GM12878 (cell line): ENCODE results near the gene JHY. TPM values are rescaled to one million over a fixed set of nuclear protein-coding genes. Genes with fewer than 3 reads are reported as not detected.

Source experiments
- ATAC-seq: fragments of 200-7000 bp; cut with Tn5 transposase; 3 replicates; pipeline ENCODE4 v1.9.1; 2020; ENCODE audit warnings: mild to moderate bottlenecking, moderate library complexity
- BruUV-seq: library from RNA; stranded (reverse); fragments of 400-500 nt; replicated peaks from 2 replicates; lab custom pipeline; 2021; lab: Mats Ljungman, UMichigan
- CTCF ChIA-PET: fragments of 300-600 bp; sonication (Branson Sonifier 250); formaldehyde crosslinking; extraction: SDS; loops from one replicate; lab custom pipeline; 2021; ENCODE audit warnings: inconsistent platforms; lab: Yijun Ruan, JAX
- POLR2A ChIA-PET: fragments of 350-600 bp; formaldehyde crosslinking; extraction: SDS; loops from one replicate; lab custom pipeline; 2021; ENCODE audit warnings: inconsistent platforms; lab: Charles Lee
- RAD21 ChIA-PET: fragments of 300-600 bp; sonication (Branson Sonifier 250); formaldehyde crosslinking; loops from one replicate; lab custom pipeline; 2023; ENCODE audit warnings: antibody characterized with exemption; ENCODE audit not compliant: unreplicated experiment; lab: Charles Lee
- SMC1A ChIA-PET: fragments of 300-600 bp; sonication (Branson Sonifier 250); formaldehyde crosslinking; loops from one replicate; lab custom pipeline; 2023; ENCODE audit not compliant: unreplicated experiment, uncharacterized antibody; lab: Charles Lee
- DNase-seq: peaks from one replicate; pipeline ENCODE4 v3.0.0-alpha.2; 2011; ENCODE audit warnings: low read depth, low spot score
- FAIRE-seq: peaks from 3 replicates; lab custom pipeline; 2011; peaks lifted over from hg19 to GRCh38; lab: Jason Lieb, UNC
- H2AFZ ChIP-seq: 2 replicates; pipeline ENCODE4 v1.6.0; 2011; ENCODE audit warnings: low read depth, low read length, control low read depth; ENCODE audit not compliant: control insufficient read depth
- H3K27ac ChIP-seq: 2 replicates; pipeline ENCODE4 v1.5.1; 2011; ENCODE audit warnings: control low read depth; ENCODE audit not compliant: control insufficient read depth, insufficient read depth
- H3K27me3 ChIP-seq, 2 experiments: replicated peaks in 1 of 2; 2 replicates each; pipeline versions ENCODE4 v1.6.0 to v1.6.1; 2011; ENCODE audit warnings: low read length in 1 of 2; ENCODE audit not compliant: control insufficient read depth in 2 of 2, insufficient read depth in 2 of 2
- H3K36me3 ChIP-seq, 2 experiments: 2 replicates each; pipeline ENCODE4 v1.5.1; 2011; ENCODE audit warnings: low read length in 1 of 2; ENCODE audit not compliant: control insufficient read depth in 2 of 2, insufficient read depth in 2 of 2
- H3K4me1 ChIP-seq: 2 replicates; pipeline ENCODE4 v1.6.1; 2011; ENCODE audit warnings: mild to moderate bottlenecking, low read length, moderate library complexity, mixed read lengths; ENCODE audit not compliant: control insufficient read depth, insufficient read depth
- H3K4me2 ChIP-seq: 2 replicates; pipeline ENCODE4 v1.6.0; 2011; ENCODE audit warnings: control low read depth; ENCODE audit not compliant: control insufficient read depth, insufficient read depth
- H3K4me3 ChIP-seq: fragments of 200-600 bp; sonication (generic); 2 replicates; pipeline ENCODE4 v1.5.1; 2016
- H3K79me2 ChIP-seq: 2 replicates; pipeline ENCODE4 v1.6.0; 2011; ENCODE audit warnings: low read length; ENCODE audit not compliant: control insufficient read depth, insufficient read depth
- H3K9ac ChIP-seq: 2 replicates; pipeline ENCODE4 v1.8.0; 2011; ENCODE audit warnings: low read length, control low read depth, mixed read lengths; ENCODE audit not compliant: control insufficient read depth, insufficient read depth
- H3K9me3 ChIP-seq: replicated peaks from 3 replicates; pipeline ENCODE4 v1.5.1; 2011; ENCODE audit warnings: mild to moderate bottlenecking, low read length; ENCODE audit not compliant: control insufficient read depth, insufficient read depth
- H4K20me1 ChIP-seq: 2 replicates; pipeline ENCODE4 v1.6.0; 2011; ENCODE audit not compliant: control insufficient read depth, insufficient read depth
- ATF7 ChIP-seq: fragments of 450-650 bp; IDR thresholded peaks from 2 replicates; pipeline ENCODE4 v1.6.1; 2016; ENCODE audit warnings: low read depth, mild to moderate bottlenecking
- EP300 ChIP-seq, 2 experiments: fragments of 150-350 bp in 1 of 2; IDR thresholded peaks; 2 replicates each; pipeline ENCODE4 v1.6.1; 2011 to 2012; ENCODE audit warnings: low read depth in 2 of 2, low read length in 2 of 2, borderline replicate concordance in 1 of 2, improper control_type of control experiment in 1 of 2, inconsistent platforms in 1 of 2; ENCODE audit not compliant: control insufficient read depth in 1 of 2
- GATAD2B ChIP-seq: fragments of 450-650 bp; conservative IDR thresholded peaks from 2 replicates; pipeline ENCODE4 v1.6.1; 2017; ENCODE audit warnings: low read depth, mild to moderate bottlenecking, moderate library complexity
- IKZF1 ChIP-seq: fragments of 450-650 bp; conservative IDR thresholded peaks from 2 replicates; pipeline ENCODE4 v1.6.1; 2017; ENCODE audit warnings: antibody characterized with exemption, mild to moderate bottlenecking
- IKZF2 ChIP-seq, 2 experiments: fragments of 450-650 bp; IDR thresholded peaks; 2 replicates each; pipeline ENCODE4 v1.6.1; 2017; ENCODE audit warnings: mild to moderate bottlenecking in 2 of 2, moderate library complexity in 2 of 2
- IRF4 ChIP-seq: IDR thresholded peaks from 2 replicates; pipeline ENCODE4 v1.6.1; 2011; ENCODE audit warnings: low read depth, low read length
- KDM1A ChIP-seq: fragments of 200-600 bp; sonication (generic); IDR thresholded peaks from 2 replicates; pipeline ENCODE4 v1.6.1; 2016; ENCODE audit warnings: borderline replicate concordance
- MEF2B ChIP-seq: fragments of 450-650 bp; IDR thresholded peaks from 2 replicates; pipeline ENCODE4 v1.6.1; 2018; ENCODE audit warnings: mild to moderate bottlenecking, moderate library complexity; ENCODE audit not compliant: partially characterized antibody, poor library complexity, severe bottlenecking
- MTA2 ChIP-seq: fragments of 450-650 bp; IDR thresholded peaks from 2 replicates; pipeline ENCODE4 v1.6.1; 2016; ENCODE audit warnings: low read depth, mild to moderate bottlenecking, moderate library complexity
- NBN ChIP-seq: fragments of 450-650 bp; IDR thresholded peaks from 2 replicates; pipeline ENCODE4 v1.6.1; 2016
- NR2C1 ChIP-seq: fragments of 450-650 bp; IDR thresholded peaks from 2 replicates; pipeline ENCODE4 v1.6.1; 2017; ENCODE audit warnings: antibody characterized with exemption, mild to moderate bottlenecking, moderate library complexity
- PKNOX1 ChIP-seq: fragments of 450-650 bp; IDR thresholded peaks from 2 replicates; pipeline ENCODE4 v1.6.1; 2016; ENCODE audit warnings: mild to moderate bottlenecking
- REST ChIP-seq: IDR thresholded peaks from 2 replicates; pipeline ENCODE4 v1.6.1; 2012; ENCODE audit warnings: mild to moderate bottlenecking, low read depth, low read length
- SMAD1 ChIP-seq: fragments of 450-650 bp; IDR thresholded peaks from 2 replicates; pipeline ENCODE4 v1.6.1; 2018; ENCODE audit warnings: mild to moderate bottlenecking, low read depth; ENCODE audit not compliant: partially characterized antibody
- USF1 ChIP-seq: IDR thresholded peaks from 2 replicates; pipeline ENCODE4 v1.6.1; 2011; ENCODE audit warnings: borderline replicate concordance, low read depth, mild to moderate bottlenecking, moderate library complexity, mixed read lengths, low read length; ENCODE audit not compliant: insufficient read depth; ENCODE audit errors: extremely low read length
- ZNF384 ChIP-seq: IDR thresholded peaks from 2 replicates; pipeline ENCODE4 v1.6.1; 2012; ENCODE audit warnings: low read depth, mild to moderate bottlenecking, low read length, improper control_type of control experiment, borderline replicate concordance
- WGBS: methylation state at CpG from one replicate; pipeline ENCODE4 v1.1.6; 2016; ENCODE audit warnings: low lambda C conversion rate; ENCODE audit not compliant: insufficient replicate concordance, insufficient coverage; ENCODE audit errors: missing lambda C conversion rate; 5-methylcytosine and 5-hydroxymethylcytosine counted together
- in situ Hi-C: fragments of 300-500 bp; cut with MboI; formaldehyde crosslinking; loops from 9 replicates; pipeline ENCODE4 v1.14.3; 2018; ENCODE audit warnings: mixed read lengths
- intact Hi-C: fragments of 100-400 bp; cut with micrococcal nuclease; formaldehyde crosslinking; loops from one replicate; pipeline ENCODE4 v1.14.2; 2022; ENCODE audit not compliant: unreplicated experiment
- polyA plus RNA-seq, 11 experiments: library from polyadenylated mRNA; depleted of rRNA in 4 of 11; unstranded in 6 of 11; stranded (reverse) in 5 of 11; fragments of >200 nt; fragmentation: Nextera tagmentation in 4 of 11; fragmentation: Illumina TruSeq in 1 of 11; extraction: Ambion mirVana in 4 of 11; extraction: Trizol in 1 of 11; gene quantifications; 1 replicate in 1 of 11; 2 replicates in 10 of 11; pipeline versions ENCODE4 v1.2.1 to v1.2.3, GENCODE V29; 2011 to 2016; ENCODE audit warnings: inconsistent platforms in 2 of 11, missing spikeins in 2 of 11, low read depth in 1 of 11
- total RNA-seq, 4 experiments: library from RNA; depleted of rRNA in 3 of 4; stranded (reverse); fragments of >200 nt in 3 of 4; fragmentation: Illumina TruSeq in 1 of 4; extraction: Trizol in 1 of 4; gene quantifications; 2 replicates each; pipeline versions ENCODE4 v1.2.1 to v1.2.3, GENCODE V29; 2013 to 2021

JHY gene
- total and polyA plus RNA-seq, 10 of the 15 experiments (the other 5 are each of a cell fraction or from before 2014, with no cell fraction given), result 0.90 to 7.1 (median 5.5) TPM

GRCh38 chr11:122864386-122865115, 18.0 kb upstream of the JHY start (continued):
- TF ChIP-seq EP300 (IDR thresholded peaks at IDR 0.05; ENCODE audit: borderline replicate concordance in 1 of 2, control insufficient read depth in 1 of 2, low read depth in 2 of 2, low read length in 2 of 2) (no peak), PKNOX1 (peak; percentile 8; the same call in 1 of the 2 replicates), IKZF2 (IDR thresholded peaks at IDR 0.05) (peak in 1 of 2 experiments; percentile 17; a peak in 1 of 4 replicates), GATAD2B (no peak)

GRCh38 chr11:122869622-122870021, 12.9 kb upstream of the JHY start:
- ATAC-seq (peak; percentile 62), FAIRE-seq (peak; percentile 47), DNase-seq (no peak)
- ChIA-PET RAD21 (interaction anchor here (0.8 to 4.0 kb wide), 22 partner anchors 10 to 193 kb away, joined by 3 to 46 read pairs (median 5); partner anchors contain the start of genes HSPA8 and JHY), POLR2A (interaction anchor here (0.7 to 1.8 kb wide), 12 partner anchors 10 to 193 kb away, joined by 3 to 13 read pairs (median 4); partner anchors contain the start of gene HSPA8), CTCF (interaction anchor here (0.7 to 31.9 kb wide), 12 partner anchors 11 to 606 kb away, joined by 3 to 869 read pairs (median 6); no protein-coding TSS in a partner anchor), SMC1A (interaction anchor here (0.7 to 22.1 kb wide), 18 partner anchors 1 to 185 kb away, joined by 3 to 466 read pairs (median 6); partner anchors contain the start of gene JHY)
- in situ Hi-C loops (loop anchor here (5.0 kb wide), 1 partner anchor 153 kb away; no protein-coding TSS in a partner anchor), intact Hi-C loops (no loop called here)
- Histone ChIP-seq H3K4me3 (no peak overlapping the region), H3K36me3 (no peaks in the 10 kb centered on the region), H3K27me3 (no peaks in the 10 kb centered on the region), H3K9ac (no peak overlapping the region), H3K9me3 (no peaks in the 10 kb centered on the region), H3K27ac (no peak overlapping the region), H2AFZ (no peak overlapping the region), H3K79me2 (no peaks in the 10 kb centered on the region), H4K20me1 (no peaks in the 10 kb centered on the region), H3K4me1 (no peaks in the 10 kb centered on the region; the same call in 1 of the 2 replicates), H3K4me2 (no peak overlapping the region)
- WGBS, result 81% methylated on average over 6 of the region's 6 CpGs
- BruUV-seq, result no TSS peak
- TF ChIP-seq REST, result no peak
- no peak for TF ChIP-seq NR2C1
- TF ChIP-seq SMAD1, result no peak
- no peak for TF ChIP-seq USF1
- peak; percentile 49; the same call in 1 of the 2 replicates for TF ChIP-seq NBN
- TF ChIP-seq IKZF1, result peak; percentile 45; the same call in 1 of the 2 replicates
- TF ChIP-seq ATF7, result peak; percentile 61
- peak; percentile 55 for TF ChIP-seq MEF2B
- TF ChIP-seq ZNF384, result no peak
- TF ChIP-seq MTA2, result peak; percentile 61; the same call in 1 of the 2 replicates
- peak; percentile 57 to 63; a peak in 3 of 4 replicates for TF ChIP-seq IKZF2 (IDR thresholded peaks at IDR 0.05)
- TF ChIP-seq IRF4, result no peak
- no peak for TF ChIP-seq KDM1A
